Glutamatergic neuron (in vitro differentiated cells): ENCODE results near the gene LIFR. TPM values are rescaled to one million over a fixed set of nuclear protein-coding genes. Genes with fewer than 3 reads are reported as not detected.

ENCODE experiments used
- DNase-seq: peaks from one replicate; pipeline ENCODE4 v3.0.0; 2022
- H3K27ac Mint-ChIP-seq: one replicate; pipeline ENCODE4 v1.8.0; 2020; ENCODE audit warnings: mild to moderate bottlenecking, mixed read lengths, inconsistent platforms; ENCODE audit not compliant: unreplicated experiment
- H3K27me3 Mint-ChIP-seq: one replicate; pipeline ENCODE4 v1.8.0; 2020; ENCODE audit warnings: mild to moderate bottlenecking, moderate library complexity, mixed read lengths, inconsistent platforms; ENCODE audit not compliant: unreplicated experiment
- H3K36me3 Mint-ChIP-seq: one replicate; pipeline ENCODE4 v1.8.0; 2020; ENCODE audit warnings: mild to moderate bottlenecking, mixed read lengths, inconsistent platforms; ENCODE audit not compliant: unreplicated experiment
- H3K4me1 Mint-ChIP-seq: one replicate; pipeline ENCODE4 v1.8.0; 2020; ENCODE audit warnings: mild to moderate bottlenecking, low read depth, mixed read lengths, inconsistent platforms; ENCODE audit not compliant: unreplicated experiment
- H3K4me3 Mint-ChIP-seq: one replicate; pipeline ENCODE4 v1.8.0; 2020; ENCODE audit warnings: mild to moderate bottlenecking, mixed read lengths, inconsistent platforms; ENCODE audit not compliant: unreplicated experiment
- H3K9me3 Mint-ChIP-seq: one replicate; pipeline ENCODE4 v1.8.0; 2020; ENCODE audit warnings: mild to moderate bottlenecking, moderate library complexity, mixed read lengths, inconsistent platforms; ENCODE audit not compliant: unreplicated experiment
- microRNA-seq: library from miRNA; unstranded; fragments of <30 nt; microRNA quantifications from one replicate; pipeline ENCODE4, GENCODE V29; 2020; ENCODE audit not compliant: unreplicated experiment
- total RNA-seq: library from RNA; stranded (reverse); fragmentation: NEBNext Ultra II Directional; extraction: Animal tissue kit (Norgen Biotek cat#: 25700); gene quantifications from one replicate; pipeline ENCODE4 v1.2.1, GENCODE V29; 2021; ENCODE audit not compliant: unreplicated experiment
- TF ChIP-seq, protein P1 (sequence below): fragments of 200-600 bp; sonication (generic); IDR thresholded peaks from one replicate; pipeline ENCODE4 v1.5.0; 2021; ENCODE audit not compliant: partially characterized antibody, unreplicated experiment

Gene LIFR
- total RNA-seq, 1 donor from 2014 or later = 41.6 TPM

DNA sequence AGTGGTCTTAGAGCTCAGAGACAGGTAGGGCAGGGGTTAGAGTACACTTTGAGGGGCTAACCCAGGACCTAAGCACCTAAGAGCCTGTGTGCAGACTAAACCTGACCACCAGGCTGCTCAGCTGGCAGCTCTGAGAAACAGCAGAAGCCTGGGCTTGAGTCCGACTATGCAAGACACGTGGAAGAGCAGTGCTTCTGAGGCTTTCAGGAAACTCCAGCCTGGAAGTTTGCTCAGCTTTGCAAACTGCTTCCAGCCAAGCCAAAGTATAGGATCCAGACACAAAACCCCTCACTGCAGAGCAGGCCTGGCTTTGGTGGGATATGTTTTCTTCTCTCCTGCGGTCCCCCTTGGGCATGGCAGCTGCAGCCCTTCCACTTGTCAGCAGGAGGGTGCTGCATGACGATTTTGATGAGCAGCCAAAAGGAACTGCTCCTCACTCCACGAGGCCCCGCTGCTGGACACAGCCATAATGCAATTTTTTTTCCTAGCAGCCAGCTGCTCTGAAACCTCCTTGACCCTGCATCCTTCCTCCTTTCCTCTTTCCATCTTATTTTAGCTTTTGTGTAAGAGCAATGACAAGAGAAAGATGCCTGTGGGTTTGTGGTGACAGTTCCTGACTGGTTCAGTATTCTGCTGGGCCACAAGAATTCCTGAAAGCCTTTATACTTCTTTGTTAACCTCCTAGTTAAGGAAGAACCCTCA is 123.1 kb downstream of the LIFR start:
- no peak overlapping the region for H3K27ac Mint-ChIP-seq
- peaks cover 7% of the 10 kb centered on the region for H3K9me3 Mint-ChIP-seq
- H3K4me1 Mint-ChIP-seq = peaks cover 22% of the 10 kb centered on the region
- H3K4me3 Mint-ChIP-seq = no peak overlapping the region
- no peak for DNase-seq
- peaks cover 6% of the 10 kb centered on the region for H3K27me3 Mint-ChIP-seq
- TF ChIP-seq, protein P1, sequence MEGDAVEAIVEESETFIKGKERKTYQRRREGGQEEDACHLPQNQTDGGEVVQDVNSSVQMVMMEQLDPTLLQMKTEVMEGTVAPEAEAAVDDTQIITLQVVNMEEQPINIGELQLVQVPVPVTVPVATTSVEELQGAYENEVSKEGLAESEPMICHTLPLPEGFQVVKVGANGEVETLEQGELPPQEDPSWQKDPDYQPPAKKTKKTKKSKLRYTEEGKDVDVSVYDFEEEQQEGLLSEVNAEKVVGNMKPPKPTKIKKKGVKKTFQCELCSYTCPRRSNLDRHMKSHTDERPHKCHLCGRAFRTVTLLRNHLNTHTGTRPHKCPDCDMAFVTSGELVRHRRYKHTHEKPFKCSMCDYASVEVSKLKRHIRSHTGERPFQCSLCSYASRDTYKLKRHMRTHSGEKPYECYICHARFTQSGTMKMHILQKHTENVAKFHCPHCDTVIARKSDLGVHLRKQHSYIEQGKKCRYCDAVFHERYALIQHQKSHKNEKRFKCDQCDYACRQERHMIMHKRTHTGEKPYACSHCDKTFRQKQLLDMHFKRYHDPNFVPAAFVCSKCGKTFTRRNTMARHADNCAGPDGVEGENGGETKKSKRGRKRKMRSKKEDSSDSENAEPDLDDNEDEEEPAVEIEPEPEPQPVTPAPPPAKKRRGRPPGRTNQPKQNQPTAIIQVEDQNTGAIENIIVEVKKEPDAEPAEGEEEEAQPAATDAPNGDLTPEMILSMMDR = no peak
- H3K36me3 Mint-ChIP-seq = no peaks in the 10 kb centered on the region

- no peak overlapping the region for H3K4me3 Mint-ChIP-seq
- no peak overlapping the region for H3K27ac Mint-ChIP-seq
- DNase-seq = no peak
- no peaks in the 10 kb centered on the region for H3K36me3 Mint-ChIP-seq
- TF ChIP-seq, protein P1 = no peak
- peaks cover 29% of the 10 kb centered on the region for H3K4me1 Mint-ChIP-seq
- H3K9me3 Mint-ChIP-seq = peaks cover 7% of the 10 kb centered on the region
- H3K27me3 Mint-ChIP-seq = peaks cover 6% of the 10 kb centered on the region
These were observed 125.1 kb downstream of the LIFR start for GRCh38 chr5:38431242-38431853.

DNA sequence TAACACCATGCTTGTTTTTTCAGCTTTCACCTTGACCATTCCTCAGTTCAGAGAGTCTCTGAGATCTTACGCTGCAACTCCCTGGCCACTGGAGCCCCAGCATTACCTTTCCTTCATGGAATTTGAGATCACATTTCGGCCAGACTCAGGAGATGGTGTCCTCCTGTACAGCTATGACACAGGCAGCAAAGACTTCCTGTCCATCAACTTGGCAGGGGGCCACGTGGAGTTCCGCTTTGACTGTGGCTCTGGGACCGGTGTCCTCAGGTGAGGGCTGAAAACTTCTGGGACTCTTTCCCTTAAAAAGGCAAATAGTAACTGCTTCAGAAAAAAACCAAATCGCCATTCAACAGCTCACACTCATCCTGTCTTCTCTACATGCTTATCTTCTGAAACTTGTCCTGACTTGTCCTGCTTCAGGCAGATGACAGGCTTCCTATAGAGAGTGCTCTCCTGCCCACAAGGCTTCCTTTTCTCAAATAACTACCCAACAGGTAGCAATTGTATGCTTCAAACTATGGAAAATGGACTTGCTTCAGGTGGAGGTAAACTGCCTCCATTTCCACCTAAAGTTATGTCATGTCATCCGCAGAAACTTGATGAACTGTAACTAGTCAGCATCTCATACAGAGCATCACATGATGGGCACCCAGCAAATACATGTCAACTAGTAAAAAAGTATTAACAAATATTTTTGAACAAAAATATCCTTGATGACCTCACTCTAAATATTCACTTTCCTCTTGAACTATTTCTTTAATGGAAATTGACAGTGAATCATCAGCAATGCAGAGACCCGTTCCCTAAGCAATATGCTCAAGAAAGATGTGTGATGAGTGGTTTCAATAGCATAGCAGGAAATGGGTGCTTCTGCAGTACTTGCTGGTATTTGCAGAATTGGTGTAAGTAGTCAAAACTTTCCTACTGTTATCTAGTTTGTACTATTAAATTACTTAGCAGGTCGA is 129.2 kb downstream of the LIFR start:
- peaks cover 5% of the 10 kb centered on the region for H3K9me3 Mint-ChIP-seq
- H3K4me3 Mint-ChIP-seq = no peak overlapping the region
- TF ChIP-seq, protein P1 = no peak
- peaks cover 49% of the 10 kb centered on the region for H3K4me1 Mint-ChIP-seq
- H3K27ac Mint-ChIP-seq = no peak overlapping the region
- DNase-seq = no peak
- peaks cover 11% of the 10 kb centered on the region for H3K27me3 Mint-ChIP-seq
- no peaks in the 10 kb centered on the region for H3K36me3 Mint-ChIP-seq

DNA sequence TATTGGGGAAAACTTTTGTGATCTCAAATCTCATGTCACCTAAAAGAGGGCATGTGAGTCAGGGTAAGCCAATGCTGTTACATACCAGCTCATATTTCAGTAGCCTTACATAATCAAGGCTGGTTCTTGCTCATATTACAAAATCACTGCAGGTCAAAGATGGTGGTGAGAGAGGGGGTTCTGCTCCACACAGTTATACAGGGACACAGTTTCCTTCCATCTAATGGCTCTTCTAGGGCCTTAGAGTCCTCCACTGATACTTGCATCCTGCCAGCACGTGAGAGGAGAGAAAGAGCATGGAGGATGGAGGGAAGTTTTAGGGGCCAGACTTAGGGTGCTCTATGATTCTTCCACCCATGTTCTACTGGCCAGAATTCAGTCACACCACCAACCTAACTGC is 130.0 kb downstream of the LIFR start:
- H3K4me3 Mint-ChIP-seq = no peak overlapping the region
- no peaks in the 10 kb centered on the region for H3K36me3 Mint-ChIP-seq
- TF ChIP-seq, protein P1 = no peak
- peaks cover 5% of the 10 kb centered on the region for H3K9me3 Mint-ChIP-seq
- peaks cover 55% of the 10 kb centered on the region for H3K4me1 Mint-ChIP-seq
- no peak overlapping the region for H3K27ac Mint-ChIP-seq
- peaks cover 11% of the 10 kb centered on the region for H3K27me3 Mint-ChIP-seq
- DNase-seq = no peak

Small RNA genes lying within 50 kb of the gene (microRNA-seq; reads per million reads assigned to microRNA genes)
- 0.41 reads per million for gene MIR3650
